Stimulated activated CD4-positive, alpha-beta T cell treated with anti-CD3 and anti-CD28 coated beads, Interleukin-2, amount 100 ng/mL, for 24 hours (primary cell): ENCODE data around the gene SENP8.
"Not testable (repeated sequence)": the region's sequence is repeated elsewhere in the genome, so short reads cannot be mapped to it uniquely, and the experiment has no call there.

ENCODE experiments used
- DNase-seq, 2 donors: peaks; one replicate each; pipeline ENCODE4 v3.0.0-alpha.2; 2020

SENP8 gene

DNA sequence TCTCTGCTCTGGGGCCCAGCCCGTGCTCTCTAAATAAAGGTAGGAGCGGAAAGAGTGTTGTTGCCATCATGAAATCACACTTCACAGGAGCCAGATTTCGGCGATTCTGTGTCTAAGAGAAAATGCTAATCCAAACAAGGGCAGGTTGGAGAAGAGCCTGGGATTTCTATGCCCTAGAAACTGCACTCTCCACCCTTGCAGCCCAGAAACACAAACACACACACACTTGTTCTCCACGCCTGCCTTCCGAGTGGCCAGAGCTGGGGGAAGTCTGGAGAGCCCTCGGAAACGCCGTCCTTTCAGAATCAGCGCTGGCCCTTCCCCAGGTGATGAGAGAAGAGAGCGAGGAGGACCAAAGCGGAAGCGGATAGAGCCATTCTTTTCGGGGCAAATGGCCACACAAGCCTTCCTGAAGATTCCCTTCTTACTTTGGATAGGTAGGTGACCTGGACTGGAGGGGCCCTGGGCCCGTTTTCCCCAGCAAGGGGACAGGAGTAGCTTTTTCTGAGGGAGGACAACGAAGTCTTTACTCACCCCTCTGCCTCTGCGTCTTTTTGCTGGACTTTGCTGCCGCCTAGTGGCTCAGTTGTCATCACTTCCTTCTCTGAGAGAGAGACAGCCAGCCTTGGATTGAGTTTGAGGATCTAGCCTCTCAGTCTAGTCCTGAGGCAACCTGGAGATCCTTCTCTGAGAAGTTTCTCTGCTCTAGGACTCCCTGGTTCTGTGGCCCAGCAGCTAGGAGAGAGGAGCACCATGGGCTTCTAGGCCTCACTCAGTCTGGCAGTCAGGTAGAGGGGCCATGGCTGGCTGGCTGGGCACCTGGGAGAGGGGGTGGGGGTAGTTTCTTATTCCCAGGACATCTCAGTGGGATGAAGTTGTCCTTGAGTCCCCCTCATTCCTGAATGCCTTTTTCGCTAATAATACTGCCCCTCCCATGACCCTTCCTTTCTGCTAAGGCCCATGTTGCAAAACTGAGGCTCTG lies 37.7 kb downstream of the SENP8 start:
- DNase-seq = peak; percentile 86 to 87

DNA sequence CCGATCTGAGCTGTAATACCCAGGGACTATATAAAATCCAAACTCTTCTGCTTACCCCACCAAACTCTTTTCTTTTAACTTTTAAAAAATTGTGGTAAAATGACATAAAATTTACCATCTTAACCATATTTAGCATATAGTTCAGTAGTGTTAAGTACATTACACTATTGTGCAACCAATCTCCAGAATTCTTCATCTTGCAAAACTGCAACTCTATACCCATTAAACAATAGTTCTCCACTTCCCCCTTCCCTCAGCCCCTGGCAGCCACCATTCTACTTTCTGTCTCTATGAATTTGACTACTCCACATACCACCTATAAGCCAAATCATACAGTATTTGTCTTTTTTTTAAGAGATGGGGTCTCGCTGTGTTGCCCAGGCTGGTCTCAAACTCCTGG lies 38.7 kb downstream of the SENP8 start:
- DNase-seq = no peak

- no peak for DNase-seq
Measured at GRCh38 chr15:72160696-72161245, 42.6 kb downstream of the SENP8 start.

GRCh38 chr15:72161361-72162132 lies 43.3 kb downstream of the SENP8 start:
- DNase-seq = no peak

GRCh38 chr15:72162569-72162968 lies 44.4 kb downstream of the SENP8 start:
- DNase-seq = no peak

- no peak for DNase-seq
Measured at GRCh38 chr15:72163719-72164118, 45.5 kb downstream of the SENP8 start.

GRCh38 chr15:72166716-72167417 lies 48.7 kb downstream of the SENP8 start:
- DNase-seq = no peak

- DNase-seq = no peak
Measured at GRCh38 chr15:72167445-72167844, 49.2 kb downstream of the SENP8 start.

- no peak for DNase-seq
Measured at GRCh38 chr15:72168131-72168807, 50.1 kb downstream of the SENP8 start.

GRCh38 chr15:72168808-72169190 lies 50.6 kb downstream of the SENP8 start:
- DNase-seq = no peak

DNA sequence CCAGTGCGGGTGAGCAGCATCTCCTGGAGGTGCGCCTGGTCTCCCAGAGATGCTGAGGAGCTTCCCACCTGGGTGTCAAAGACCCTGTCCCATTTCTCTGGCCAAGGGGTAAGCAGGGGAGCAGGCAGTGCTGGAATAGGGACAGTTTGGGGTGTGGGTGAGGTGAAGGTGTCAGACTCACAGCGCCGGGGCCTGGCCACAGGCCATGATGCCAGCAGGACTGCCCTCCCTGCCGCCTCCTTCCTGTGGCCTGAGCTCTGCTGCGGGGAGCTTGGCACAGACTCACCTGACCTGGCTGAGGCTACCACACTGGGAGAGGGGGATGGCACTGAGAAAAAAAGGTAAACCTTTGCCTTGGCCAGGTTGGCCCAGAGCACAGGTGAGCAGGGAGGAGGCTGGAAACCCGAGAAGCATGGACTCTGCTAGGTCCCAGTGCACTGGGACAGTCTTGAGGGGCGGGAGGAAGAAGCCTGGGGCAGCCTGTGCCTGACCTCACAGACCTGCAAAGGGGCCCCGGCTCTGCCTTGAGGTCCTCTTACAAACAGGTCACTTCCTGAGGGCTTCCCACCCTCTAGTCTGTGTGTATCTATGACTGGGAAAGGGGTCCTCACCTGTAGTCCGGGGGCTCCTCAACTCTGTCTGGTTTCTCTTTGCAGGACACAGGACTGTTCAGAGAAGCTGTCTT lies 51.2 kb downstream of the SENP8 start:
- DNase-seq = no peak

DNA sequence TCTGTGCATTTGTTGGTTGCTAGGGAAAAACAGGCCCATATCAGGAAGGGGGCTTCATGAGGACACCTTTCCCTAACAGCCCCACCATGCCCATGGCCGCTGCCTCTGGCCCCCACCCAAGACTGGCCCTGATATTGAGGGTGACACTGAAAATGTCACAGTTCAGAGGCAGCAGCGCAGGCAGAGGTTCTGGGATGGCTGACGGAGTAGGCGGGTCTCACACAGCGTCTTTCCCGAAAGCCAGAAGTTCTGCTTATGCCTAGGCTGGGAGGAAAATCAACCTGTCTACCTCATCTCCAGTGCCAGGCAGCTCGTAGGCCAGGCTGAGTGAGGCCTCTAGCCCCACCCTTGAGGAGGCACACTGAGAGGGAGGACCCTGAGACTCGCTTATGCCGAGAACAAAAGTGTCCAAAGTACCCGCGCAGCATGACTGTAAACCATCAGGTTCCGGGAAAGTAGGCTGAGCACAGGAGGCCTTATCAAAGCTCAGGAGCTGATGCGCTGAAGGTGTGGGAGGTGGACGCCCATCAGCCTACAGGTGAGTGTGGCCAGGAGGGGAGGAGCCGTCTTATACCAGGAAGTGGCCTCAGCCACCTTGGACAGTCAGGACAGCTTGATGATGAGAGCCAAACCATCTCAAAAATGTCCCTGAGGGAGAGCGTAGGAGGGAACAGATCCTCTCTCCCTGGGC lies 51.9 kb downstream of the SENP8 start:
- DNase-seq = no peak

- DNase-seq = no peak
Measured at GRCh38 chr15:72170691-72171090, 52.5 kb downstream of the SENP8 start.

DNA sequence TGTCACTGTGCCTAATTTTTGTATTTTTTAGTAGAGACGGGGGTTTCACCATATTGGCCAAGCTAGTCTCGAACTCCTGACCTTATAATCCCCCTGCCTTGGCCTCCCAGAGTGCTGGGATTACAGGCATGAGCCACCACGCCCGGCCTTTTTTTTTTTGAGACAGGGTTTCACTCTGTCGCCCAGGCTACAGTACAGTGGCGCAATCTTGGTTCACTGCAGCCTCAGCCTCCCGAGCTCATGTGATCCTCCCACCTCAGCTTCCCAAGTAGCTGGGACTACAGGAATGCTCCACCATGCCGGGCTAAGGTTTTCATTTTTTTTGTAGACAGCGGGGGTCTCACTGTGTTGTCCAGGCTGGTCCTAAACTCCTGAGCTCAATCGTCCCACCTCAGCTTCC lies 53.8 kb downstream of the SENP8 start:
- not testable (repeated sequence) for DNase-seq

GRCh38 chr15:72172796-72173195 lies 54.6 kb downstream of the SENP8 start:
- no peak for DNase-seq

GRCh38 chr15:72173401-72173800 lies 55.2 kb downstream of the SENP8 start:
- no peak for DNase-seq

- no peak for DNase-seq
Measured at GRCh38 chr15:72173864-72174550, 55.8 kb downstream of the SENP8 start.

DNA sequence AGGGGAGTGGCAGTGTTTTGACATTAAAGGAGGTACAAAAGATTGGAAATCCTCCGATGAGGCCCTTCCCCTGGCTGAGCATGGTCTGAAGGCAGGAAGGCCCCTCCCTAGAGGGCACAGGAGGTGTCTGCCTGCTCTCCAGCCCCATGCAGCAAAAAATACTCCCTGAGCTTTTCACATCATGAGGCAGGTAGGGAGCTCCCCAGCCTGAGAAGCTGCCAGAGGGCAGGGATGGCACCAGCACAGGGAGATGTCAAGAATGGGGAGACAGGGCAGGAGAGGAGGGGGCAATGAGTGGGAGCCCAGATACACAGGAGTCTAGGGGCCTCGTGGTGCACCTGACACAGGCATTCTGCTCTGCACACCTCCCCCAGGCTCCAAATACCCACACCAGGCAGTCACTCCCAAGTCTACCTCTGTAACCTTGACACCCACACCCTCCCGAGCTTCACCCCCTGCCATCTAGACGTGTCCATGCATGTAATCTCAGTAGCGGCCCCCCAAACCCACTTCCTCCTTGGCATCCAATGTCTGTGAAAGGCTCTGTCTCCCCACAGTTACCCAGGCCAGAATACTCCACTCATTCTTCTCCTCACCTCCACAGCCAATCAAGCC lies 56.5 kb downstream of the SENP8 start:
- DNase-seq = no peak

DNA sequence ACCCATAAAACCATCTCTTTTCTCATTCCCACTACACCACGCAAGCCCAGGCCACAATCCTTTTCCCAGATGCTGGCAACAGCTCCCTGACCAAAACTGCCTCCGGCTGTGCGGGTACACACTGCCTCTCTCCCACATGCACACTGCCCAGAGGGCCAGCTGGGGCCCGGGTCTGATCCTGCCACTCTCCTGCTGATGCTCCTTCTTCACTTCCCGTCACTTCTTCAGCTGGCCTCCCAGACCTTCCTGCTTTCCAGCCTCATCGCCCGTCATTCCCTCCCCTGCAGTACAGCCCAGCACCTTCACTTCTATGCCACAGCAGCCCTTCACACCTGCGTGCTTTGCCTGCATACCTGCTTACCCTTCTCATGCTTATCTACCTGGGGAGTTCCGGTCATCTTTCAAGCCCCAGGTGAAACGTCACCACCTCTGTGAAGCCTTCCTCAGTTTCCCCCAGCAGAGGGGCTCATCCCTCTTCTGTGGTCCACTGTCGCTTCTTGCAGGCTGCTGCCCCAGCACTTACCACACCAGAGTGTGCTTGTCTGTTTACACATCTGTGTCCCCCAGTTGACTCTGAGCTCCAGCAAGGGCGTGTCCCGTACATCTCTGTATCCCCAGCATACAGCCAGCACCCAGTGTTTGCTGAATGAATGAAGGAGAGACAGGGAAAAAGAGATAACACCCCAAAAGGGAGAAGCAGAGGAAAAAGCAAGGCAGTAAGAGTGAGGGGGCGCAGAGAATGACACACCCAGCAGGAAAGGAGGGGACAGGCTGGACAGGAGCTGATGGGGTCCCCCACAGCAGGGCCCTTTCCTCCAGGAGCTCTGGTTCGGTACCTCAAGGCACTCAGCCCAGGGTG lies 57.2 kb downstream of the SENP8 start:
- DNase-seq = no peak
